ENCODE measurements around the gene NMBR. TPM values are rescaled to one million over a fixed set of nuclear protein-coding genes. Genes with fewer than 3 reads are reported as not detected.

NMBR gene
- total RNA-seq, 1 experiment from 2014 or later, result not detected

GRCh38 chr6:142138876-142139275 is 8.0 kb downstream of the NMBR start:
- Histone ChIP-seq H4K20me1 (ENCODE audit: insufficient read depth) (no peaks in the 10 kb centered on the region), H3K4me3 (replicated peaks in 1 of 2; ENCODE audit: low read depth in 1 of 2, low read length in 2 of 2) (no peak overlapping the region), H3K79me2 (ENCODE audit: insufficient read depth, low read length) (no peaks in the 10 kb centered on the region), H3K4me1 (ENCODE audit: control insufficient read depth in 1 of 2, insufficient read depth in 2 of 2, low read length in 2 of 2) (no peaks in the 10 kb centered on the region), H2AFZ (ENCODE audit: low read depth, low read length, poor library complexity, severe bottlenecking) (no peak overlapping the region), H3K27me3 (ENCODE audit: insufficient read depth, low read length) (no peaks in the 10 kb centered on the region), H3K9ac (ENCODE audit: low read length) (no peak overlapping the region), H3K4me2 (ENCODE audit: low read length) (no peak overlapping the region), H3K9me2 (ENCODE audit: insufficient read depth) (no peaks in the 10 kb centered on the region), H3K36me3 (ENCODE audit: control insufficient read depth in 1 of 2, insufficient read depth in 2 of 2, low read length in 2 of 2) (no peaks in the 10 kb centered on the region), H3K9me3 (ENCODE audit: control insufficient read depth in 1 of 2, insufficient read depth in 1 of 2, low read depth in 1 of 2, low read length in 2 of 2) (no peaks in the 10 kb centered on the region), H3K27ac (ENCODE audit: low read depth, low read length) (no peak overlapping the region)
- intact Hi-C loops (cut with micrococcal nuclease), result no loop called here
- ChIA-PET RAD21 (ENCODE audit: low non-redundant PET in 1 of 2, low total read pairs in 2 of 2, uncharacterized antibody in 2 of 2, unreplicated experiment in 2 of 2) (no interaction called here), POLR2A (no interaction called here), CTCF (interaction anchor here (1.0 kb wide), 1 partner anchor 148 kb away, joined by 3 read pairs; no protein-coding TSS in a partner anchor)
- TF ChIP-seq SRF (IDR thresholded peaks at IDR 0.05; ENCODE audit: low read depth) (no peak), CBX3 (IDR thresholded peaks at IDR 0.05; ENCODE audit: low read depth) (no peak), CTCF (IDR thresholded peaks at IDR 0.05 in 2 of 3, conservative IDR thresholded peaks at IDR 0.05 in 1 of 3; ENCODE audit: borderline replicate concordance in 1 of 3, insufficient read depth in 1 of 3, low read depth in 2 of 3, low read length in 2 of 3) (peak in 2 of 3 experiments; percentile 18 to 20; a peak in 3 of 6 replicates), ELF1 (IDR thresholded peaks at IDR 0.05; ENCODE audit: borderline replicate concordance, low read depth) (no peak)
- no peak for DNase-seq (ENCODE audit: low read depth, low spot score)
- no peak for ATAC-seq
- BruUV-seq (replicated peaks), result no TSS peak

- no TSS peak for BruUV-seq (replicated peaks)
- Histone ChIP-seq H3K9ac (ENCODE audit: low read length) (no peak within 1 kb of the TSS), H3K27me3 (ENCODE audit: insufficient read depth, low read length) (no peaks in the 10 kb centered on the region), H3K9me2 (ENCODE audit: insufficient read depth) (no peaks in the 10 kb centered on the region), H3K4me1 (ENCODE audit: control insufficient read depth in 1 of 2, insufficient read depth in 2 of 2, low read length in 2 of 2) (no peaks in the 10 kb centered on the region), H2AFZ (ENCODE audit: low read depth, low read length, poor library complexity, severe bottlenecking) (no peak within 1 kb of the TSS), H4K20me1 (ENCODE audit: insufficient read depth) (no peaks in the 10 kb centered on the region), H3K4me3 (replicated peaks in 1 of 2; ENCODE audit: low read depth in 1 of 2, low read length in 2 of 2) (no peak within 1 kb of the TSS), H3K9me3 (ENCODE audit: control insufficient read depth in 1 of 2, insufficient read depth in 1 of 2, low read depth in 1 of 2, low read length in 2 of 2) (no peaks in the 10 kb centered on the region; a peak in 1 of 4 replicates), H3K79me2 (ENCODE audit: insufficient read depth, low read length) (no peaks in the 10 kb centered on the region), H3K36me3 (ENCODE audit: control insufficient read depth in 1 of 2, insufficient read depth in 2 of 2, low read length in 2 of 2) (no peaks in the 10 kb centered on the region), H3K4me2 (ENCODE audit: low read length) (no peak within 1 kb of the TSS), H3K27ac (ENCODE audit: low read depth, low read length) (no peak within 1 kb of the TSS)
- ChIA-PET POLR2A (no interaction called here), RAD21 (ENCODE audit: low non-redundant PET in 1 of 2, low total read pairs in 2 of 2, uncharacterized antibody in 2 of 2, unreplicated experiment in 2 of 2) (no interaction called here), CTCF (no interaction called here)
- ATAC-seq (no peak), DNase-seq (ENCODE audit: low read depth, low spot score) (no peak)
- intact Hi-C loops (cut with micrococcal nuclease), result no loop called here
- TF ChIP-seq CBX3 (IDR thresholded peaks at IDR 0.05; ENCODE audit: low read depth), result no peak
- no peak for TF ChIP-seq CTCF (IDR thresholded peaks at IDR 0.05 in 2 of 3, conservative IDR thresholded peaks at IDR 0.05 in 1 of 3; ENCODE audit: borderline replicate concordance in 1 of 3, insufficient read depth in 1 of 3, low read depth in 2 of 3, low read length in 2 of 3)
- no peak for TF ChIP-seq EZH2phosphoT487 (IDR thresholded peaks at IDR 0.05; ENCODE audit: borderline replicate concordance)
- no peak for TF ChIP-seq FOSL1 (IDR thresholded peaks at IDR 0.05; ENCODE audit: low read depth)
- no peak for TF ChIP-seq ZBTB33 (IDR thresholded peaks at IDR 0.05; ENCODE audit: extremely low read depth, insufficient replicate concordance, low read length)
- no peak for TF ChIP-seq EZH2 (IDR thresholded peaks at IDR 0.05)
- TF ChIP-seq SP1 (IDR thresholded peaks at IDR 0.05; ENCODE audit: low read depth), result no peak
- no peak for TF ChIP-seq ELF1 (IDR thresholded peaks at IDR 0.05; ENCODE audit: borderline replicate concordance, low read depth)
- TF ChIP-seq JUND (IDR thresholded peaks at IDR 0.05), result no peak
- TF ChIP-seq EGR1 (IDR thresholded peaks at IDR 0.05; ENCODE audit: low read depth), result no peak
- no peak for TF ChIP-seq SRF (IDR thresholded peaks at IDR 0.05; ENCODE audit: low read depth)
- TF ChIP-seq MAX (IDR thresholded peaks at IDR 0.05), result no peak
- no peak for TF ChIP-seq ZFX (IDR thresholded peaks at IDR 0.05)
- TF ChIP-seq YY1 (IDR thresholded peaks at IDR 0.05; ENCODE audit: extremely low read depth, insufficient replicate concordance, low read depth, low read length), result no peak
Observed at GRCh38 chr6:142132625-142133024, 14.3 kb downstream of the NMBR start, which contains the start of gene GJE1. GJE1 (plus strand) TSS chr6:142132925; CDS start chr6:142133159, 234 bp downstream.

Measured in HCT116 (cell line).